ENCODE measurements around the gene ARHGEF26.

The ARHGEF26 gene

GRCh38 chr3:154101250-154101649, 19.9 kb upstream of the ARHGEF26 start:
- TF ChIP-seq CTCF (IDR thresholded peaks at IDR 0.05; ENCODE audit: insufficient read depth, low read depth, low read length, missing control alignments): no peak
- DNase-seq (ENCODE audit: low read depth): no peak
- H3K4me3 ChIP-seq (ENCODE audit: low read length): no peak overlapping the region

- no peak overlapping the region for H3K4me3 ChIP-seq (ENCODE audit: low read length)
- no peak for DNase-seq (ENCODE audit: low read depth)
- TF ChIP-seq CTCF (IDR thresholded peaks at IDR 0.05; ENCODE audit: insufficient read depth, low read depth, low read length, missing control alignments): no peak
These were observed 19.0 kb upstream of the ARHGEF26 start for GRCh38 chr3:154102225-154102624.

GRCh38 chr3:154105218-154105975, 15.8 kb upstream of the ARHGEF26 start:
- DNase-seq (ENCODE audit: low read depth): no peak
- TF ChIP-seq CTCF (IDR thresholded peaks at IDR 0.05; ENCODE audit: insufficient read depth, low read depth, low read length, missing control alignments): no peak

GRCh38 chr3:154111365-154111935, 9.7 kb upstream of the ARHGEF26 start:
- H3K4me3 ChIP-seq (ENCODE audit: low read length): no peak overlapping the region
- no peak for TF ChIP-seq CTCF (IDR thresholded peaks at IDR 0.05; ENCODE audit: insufficient read depth, low read depth, low read length, missing control alignments)

More at GRCh38 chr3:154105218-154105975, 15.8 kb upstream of the ARHGEF26 start:
- H3K4me3 ChIP-seq (ENCODE audit: low read length): no peak overlapping the region

GRCh38 chr3:154112146-154112852, 8.9 kb upstream of the ARHGEF26 start:
- no peak for DNase-seq (ENCODE audit: low read depth)
- H3K4me3 ChIP-seq (ENCODE audit: low read length): no peak overlapping the region
- no peak for TF ChIP-seq CTCF (IDR thresholded peaks at IDR 0.05; ENCODE audit: insufficient read depth, low read depth, low read length, missing control alignments)

More at GRCh38 chr3:154111365-154111935, 9.7 kb upstream of the ARHGEF26 start:
- no peak for DNase-seq (ENCODE audit: low read depth)

GRCh38 chr3:154113609-154114008, 7.6 kb upstream of the ARHGEF26 start:
- no peak for TF ChIP-seq CTCF (IDR thresholded peaks at IDR 0.05; ENCODE audit: insufficient read depth, low read depth, low read length, missing control alignments)
- no peak overlapping the region for H3K4me3 ChIP-seq (ENCODE audit: low read length)
- no peak for DNase-seq (ENCODE audit: low read depth)

All from epithelial cell of esophagus (primary cell).